PFSK-1 (cell line): ENCODE data around the gene RNU6-8.

Source experiments
- POLR2AphosphoS5 ChIP-seq: IDR thresholded peaks from 2 replicates; pipeline ENCODE4 v1.6.1; 2012; ENCODE audit warnings: low read depth, mild to moderate bottlenecking, control low read depth, low read length, moderate library complexity
- SIN3A ChIP-seq: IDR thresholded peaks from 2 replicates; pipeline ENCODE4 v1.6.1; 2012; ENCODE audit warnings: mild to moderate bottlenecking, low read length, moderate library complexity, borderline replicate concordance; ENCODE audit not compliant: insufficient read depth
- TAF1 ChIP-seq: IDR thresholded peaks from 2 replicates; pipeline ENCODE4 v1.6.1; 2012; ENCODE audit warnings: low read length, control low read depth, borderline replicate concordance; ENCODE audit not compliant: insufficient read depth
- TF ChIP-seq, protein P1 (sequence below), 2 experiments: IDR thresholded peaks; 2 replicates each; pipeline versions ENCODE4 v1.6.1 to v1.8.0; 2011 to 2012; ENCODE audit warnings: low read depth in 2 of 2, low read length in 2 of 2, control low read depth in 1 of 2, inconsistent platforms in 1 of 2, mild to moderate bottlenecking in 1 of 2, moderate library complexity in 1 of 2; ENCODE audit not compliant: insufficient read depth in 1 of 2

DNA sequence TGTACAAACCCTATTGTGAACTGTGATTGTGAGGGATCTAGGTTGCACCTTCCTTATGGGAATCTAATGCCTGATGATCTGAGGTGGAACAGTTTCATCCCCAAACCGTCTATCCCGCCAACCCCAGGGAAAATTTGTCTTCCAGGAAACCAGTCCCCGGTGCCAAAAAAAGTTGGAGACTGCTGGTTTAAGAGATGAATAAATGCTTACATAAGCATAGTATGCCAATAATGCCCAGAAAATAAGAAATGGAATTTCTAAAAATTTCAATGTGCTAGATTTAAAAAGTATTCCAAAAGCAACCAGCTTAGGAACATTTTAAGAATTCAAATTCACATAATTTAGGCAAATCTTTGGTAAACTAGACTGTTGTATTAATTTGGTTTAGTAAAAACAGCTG is 5.4 kb upstream of the RNU6-8 start:
- TF ChIP-seq POLR2AphosphoS5 (no peak), SIN3A (no peak), TAF1 (no peak)
- TF ChIP-seq, protein P1, sequence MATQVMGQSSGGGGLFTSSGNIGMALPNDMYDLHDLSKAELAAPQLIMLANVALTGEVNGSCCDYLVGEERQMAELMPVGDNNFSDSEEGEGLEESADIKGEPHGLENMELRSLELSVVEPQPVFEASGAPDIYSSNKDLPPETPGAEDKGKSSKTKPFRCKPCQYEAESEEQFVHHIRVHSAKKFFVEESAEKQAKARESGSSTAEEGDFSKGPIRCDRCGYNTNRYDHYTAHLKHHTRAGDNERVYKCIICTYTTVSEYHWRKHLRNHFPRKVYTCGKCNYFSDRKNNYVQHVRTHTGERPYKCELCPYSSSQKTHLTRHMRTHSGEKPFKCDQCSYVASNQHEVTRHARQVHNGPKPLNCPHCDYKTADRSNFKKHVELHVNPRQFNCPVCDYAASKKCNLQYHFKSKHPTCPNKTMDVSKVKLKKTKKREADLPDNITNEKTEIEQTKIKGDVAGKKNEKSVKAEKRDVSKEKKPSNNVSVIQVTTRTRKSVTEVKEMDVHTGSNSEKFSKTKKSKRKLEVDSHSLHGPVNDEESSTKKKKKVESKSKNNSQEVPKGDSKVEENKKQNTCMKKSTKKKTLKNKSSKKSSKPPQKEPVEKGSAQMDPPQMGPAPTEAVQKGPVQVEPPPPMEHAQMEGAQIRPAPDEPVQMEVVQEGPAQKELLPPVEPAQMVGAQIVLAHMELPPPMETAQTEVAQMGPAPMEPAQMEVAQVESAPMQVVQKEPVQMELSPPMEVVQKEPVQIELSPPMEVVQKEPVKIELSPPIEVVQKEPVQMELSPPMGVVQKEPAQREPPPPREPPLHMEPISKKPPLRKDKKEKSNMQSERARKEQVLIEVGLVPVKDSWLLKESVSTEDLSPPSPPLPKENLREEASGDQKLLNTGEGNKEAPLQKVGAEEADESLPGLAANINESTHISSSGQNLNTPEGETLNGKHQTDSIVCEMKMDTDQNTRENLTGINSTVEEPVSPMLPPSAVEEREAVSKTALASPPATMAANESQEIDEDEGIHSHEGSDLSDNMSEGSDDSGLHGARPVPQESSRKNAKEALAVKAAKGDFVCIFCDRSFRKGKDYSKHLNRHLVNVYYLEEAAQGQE (IDR thresholded peaks at IDR 0.05; ENCODE audit: insufficient read depth in 1 of 2, low read depth in 2 of 2, low read length in 2 of 2), result no peak
